ENCODE results near the gene TBC1D7. TPM values are rescaled to one million over a fixed set of nuclear protein-coding genes. Genes with fewer than 3 reads are reported as not detected.

TBC1D7 gene
- total and polyA plus RNA-seq, 10 of the 15 experiments (the other 5 are each of a cell fraction or from before 2014, with no cell fraction given): 20.1 to 65.9 (median 31.3) TPM

GRCh38 chr6:13355043-13355945, 27.0 kb upstream of the TBC1D7 start:
- ChIA-PET POLR2A (interaction anchor here (0.8 to 7.0 kb wide), 12 partner anchors 14 to 408 kb away, joined by 3 to 45 read pairs (median 5); no protein-coding TSS in a partner anchor), SMC1A (ENCODE audit: uncharacterized antibody, unreplicated experiment) (interaction anchor here (0.6 to 11.1 kb wide), 27 partner anchors 9 to 411 kb away, joined by 3 to 178 read pairs (median 5); partner anchors contain the start of genes SIRT5 and TBC1D7), RAD21 (ENCODE audit: unreplicated experiment) (interaction anchor here (0.7 to 7.2 kb wide), 21 partner anchors 13 to 220 kb away, joined by 3 to 126 read pairs (median 6); partner anchors contain the start of genes SIRT5 and TBC1D7), CTCF (interaction anchor here (0.8 to 6.4 kb wide), 18 partner anchors 13 to 220 kb away, joined by 3 to 41 read pairs (median 6); partner anchors contain the start of gene SIRT5)
- no peak overlapping the region; the same call in 1 of the 2 replicates for H2AFZ ChIP-seq (ENCODE audit: control insufficient read depth, low read depth, low read length)
- WGBS (ENCODE audit: insufficient coverage, insufficient replicate concordance, low lambda C conversion rate, missing lambda C conversion rate): 59% methylated on average over 7 of the region's 7 CpGs
- no peaks in the 10 kb centered on the region for H3K27me3 ChIP-seq (replicated peaks in 1 of 2; ENCODE audit: control insufficient read depth in 2 of 2, insufficient read depth in 2 of 2, low read length in 1 of 2)
- no peaks in the 10 kb centered on the region for H4K20me1 ChIP-seq (ENCODE audit: control insufficient read depth, insufficient read depth)
- peak; percentile 79 for ATAC-seq
- H3K4me2 ChIP-seq (ENCODE audit: control insufficient read depth, insufficient read depth): peak overlapping the region; percentile 99
- H3K27ac ChIP-seq (ENCODE audit: control insufficient read depth, insufficient read depth): peak overlapping the region; percentile 94
- peaks cover 36% of the 10 kb centered on the region for H3K4me1 ChIP-seq (ENCODE audit: control insufficient read depth, insufficient read depth, low read length)
- H3K4me3 ChIP-seq: peak overlapping the region; percentile 58
- intact Hi-C loops (cut with micrococcal nuclease; ENCODE audit: unreplicated experiment) (loop anchor here (1.0 kb wide), 1 partner anchor 73 kb away; no protein-coding TSS in a partner anchor), in situ Hi-C loops (cut with MboI) (no loop called here)
- H3K9me3 ChIP-seq (replicated peaks; ENCODE audit: control insufficient read depth, insufficient read depth, low read length): no peaks in the 10 kb centered on the region
- BruUV-seq (replicated peaks): no TSS peak
- no peaks in the 10 kb centered on the region for H3K36me3 ChIP-seq (ENCODE audit: control insufficient read depth in 2 of 2, insufficient read depth in 2 of 2, low read length in 1 of 2)
- DNase-seq (ENCODE audit: low read depth, low spot score): peak; percentile 66
- FAIRE-seq: peak; percentile 88
- H3K9ac ChIP-seq (ENCODE audit: control insufficient read depth, insufficient read depth, low read length): peak overlapping the region; percentile 46
- H3K79me2 ChIP-seq (ENCODE audit: control insufficient read depth, insufficient read depth, low read length): no peaks in the 10 kb centered on the region
- TF ChIP-seq BHLHE40 (IDR thresholded peaks at IDR 0.05; ENCODE audit: borderline replicate concordance in 1 of 2, low read depth in 2 of 2, low read length in 1 of 2): no peak
- peak; percentile 43; the same call in 1 of the 2 replicates for TF ChIP-seq PKNOX1 (IDR thresholded peaks at IDR 0.05)
- 0 out of 2 replicates have a peak, but pooled peaks have one; percentile 28 for TF ChIP-seq ATF7 (IDR thresholded peaks at IDR 0.05; ENCODE audit: low read depth)
- no peak for TF ChIP-seq POU2F2 (IDR thresholded peaks at IDR 0.05; ENCODE audit: borderline replicate concordance, low read depth, low read length)
- TF ChIP-seq HDAC6 (IDR thresholded peaks at IDR 0.05; ENCODE audit: unreplicated experiment): no peak
- no peak for TF ChIP-seq STAT3 (IDR thresholded peaks at IDR 0.05; ENCODE audit: low read depth, low read length)
- TF ChIP-seq, protein P1, sequence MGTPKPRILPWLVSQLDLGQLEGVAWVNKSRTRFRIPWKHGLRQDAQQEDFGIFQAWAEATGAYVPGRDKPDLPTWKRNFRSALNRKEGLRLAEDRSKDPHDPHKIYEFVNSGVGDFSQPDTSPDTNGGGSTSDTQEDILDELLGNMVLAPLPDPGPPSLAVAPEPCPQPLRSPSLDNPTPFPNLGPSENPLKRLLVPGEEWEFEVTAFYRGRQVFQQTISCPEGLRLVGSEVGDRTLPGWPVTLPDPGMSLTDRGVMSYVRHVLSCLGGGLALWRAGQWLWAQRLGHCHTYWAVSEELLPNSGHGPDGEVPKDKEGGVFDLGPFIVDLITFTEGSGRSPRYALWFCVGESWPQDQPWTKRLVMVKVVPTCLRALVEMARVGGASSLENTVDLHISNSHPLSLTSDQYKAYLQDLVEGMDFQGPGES (IDR thresholded peaks at IDR 0.05): no peak
- TF ChIP-seq NR2C2 (IDR thresholded peaks at IDR 0.05; ENCODE audit: borderline replicate concordance, control insufficient read depth, insufficient read length, low read depth): no peak
- TF ChIP-seq ZNF384 (IDR thresholded peaks at IDR 0.05; ENCODE audit: borderline replicate concordance, low read depth, low read length): no peak
- TF ChIP-seq, protein P2, sequence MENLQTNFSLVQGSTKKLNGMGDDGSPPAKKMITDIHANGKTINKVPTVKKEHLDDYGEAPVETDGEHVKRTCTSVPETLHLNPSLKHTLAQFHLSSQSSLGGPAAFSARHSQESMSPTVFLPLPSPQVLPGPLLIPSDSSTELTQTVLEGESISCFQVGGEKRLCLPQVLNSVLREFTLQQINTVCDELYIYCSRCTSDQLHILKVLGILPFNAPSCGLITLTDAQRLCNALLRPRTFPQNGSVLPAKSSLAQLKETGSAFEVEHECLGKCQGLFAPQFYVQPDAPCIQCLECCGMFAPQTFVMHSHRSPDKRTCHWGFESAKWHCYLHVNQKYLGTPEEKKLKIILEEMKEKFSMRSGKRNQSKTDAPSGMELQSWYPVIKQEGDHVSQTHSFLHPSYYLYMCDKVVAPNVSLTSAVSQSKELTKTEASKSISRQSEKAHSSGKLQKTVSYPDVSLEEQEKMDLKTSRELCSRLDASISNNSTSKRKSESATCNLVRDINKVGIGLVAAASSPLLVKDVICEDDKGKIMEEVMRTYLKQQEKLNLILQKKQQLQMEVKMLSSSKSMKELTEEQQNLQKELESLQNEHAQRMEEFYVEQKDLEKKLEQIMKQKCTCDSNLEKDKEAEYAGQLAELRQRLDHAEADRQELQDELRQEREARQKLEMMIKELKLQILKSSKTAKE (IDR thresholded peaks at IDR 0.05; ENCODE audit: low read depth, poor library complexity, severe bottlenecking): no peak
- TF ChIP-seq DPF2 (IDR thresholded peaks at IDR 0.05): peak; percentile 72; the same call in 1 of the 2 replicates
- no peak for TF ChIP-seq PAX8 (IDR thresholded peaks at IDR 0.05)
- no peak for TF ChIP-seq EZH2 (IDR thresholded peaks at IDR 0.05; ENCODE audit: borderline replicate concordance, control insufficient read depth, low read depth, low read length)
- TF ChIP-seq EP300 (IDR thresholded peaks at IDR 0.05; ENCODE audit: borderline replicate concordance in 1 of 2, control insufficient read depth in 1 of 2, low read depth in 2 of 2, low read length in 2 of 2): 0 out of 4 replicates have a peak, but pooled peaks of 1 of the 2 experiments have one; percentile 25
- TF ChIP-seq ETV6 (conservative IDR thresholded peaks at IDR 0.05 in 1 of 2, IDR thresholded peaks at IDR 0.05 in 1 of 2; ENCODE audit: borderline replicate concordance in 1 of 2, low read depth in 1 of 2): 0 out of 4 replicates have a peak, but pooled peaks of 1 of the 2 experiments have one; percentile 70
- TF ChIP-seq SUPT20H (IDR thresholded peaks at IDR 0.05; ENCODE audit: borderline replicate concordance, control insufficient read depth, low read depth, low read length): no peak

All from GM12878 (cell line).